Smooth muscle cell of the brain vasculature (primary cell): ENCODE results near the gene INAVA.
"Not testable (repeated sequence)": the region's sequence is repeated elsewhere in the genome, so short reads cannot be mapped to it uniquely, and the experiment has no call there.

Source experiments
- DNase-seq: peaks from one replicate; pipeline ENCODE4 v3.0.0-alpha.2; 2012; ENCODE audit warnings: low read depth, low spot score

Gene INAVA

DNA sequence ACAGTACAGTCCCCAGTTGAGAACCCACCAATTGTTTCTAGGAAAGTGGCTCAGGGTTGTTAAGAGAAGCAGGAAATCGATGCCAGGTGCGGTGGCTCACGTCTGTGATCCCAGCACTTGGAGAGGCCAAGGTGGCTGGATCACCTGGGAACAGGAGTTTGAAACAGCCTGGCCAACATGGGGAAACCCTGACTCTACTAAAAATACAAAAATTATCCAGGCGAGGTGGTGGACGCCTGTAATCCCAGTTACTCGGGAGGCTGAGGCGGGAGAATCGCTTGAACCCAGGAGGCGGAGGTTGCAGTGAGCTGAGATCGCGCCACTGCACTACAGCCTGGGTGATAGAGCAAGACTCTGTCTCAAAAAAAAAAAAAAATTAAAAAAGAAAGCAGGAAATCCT lies 67.5 kb downstream of the INAVA start:
- DNase-seq = not testable (repeated sequence)

DNA sequence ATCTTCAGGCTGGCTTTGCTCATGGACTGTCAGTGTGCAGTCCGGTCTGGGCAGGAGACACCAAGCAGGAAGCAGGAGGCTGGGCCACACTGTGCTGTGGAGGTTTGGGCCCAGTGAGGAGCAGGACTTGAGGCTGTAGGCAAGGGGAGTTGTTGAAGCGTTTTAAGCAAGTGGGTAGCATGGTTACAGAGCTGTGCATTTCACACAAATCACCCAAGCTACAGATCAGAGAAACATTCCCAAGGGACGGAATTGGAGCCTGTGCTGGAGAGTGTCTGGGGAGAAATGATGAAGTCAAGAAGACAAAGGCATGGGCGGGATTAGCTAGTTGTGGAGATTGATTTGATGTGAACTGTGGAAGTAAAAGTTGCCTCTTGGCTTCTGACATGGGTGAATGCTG lies 67.9 kb downstream of the INAVA start:
- no peak for DNase-seq

DNA sequence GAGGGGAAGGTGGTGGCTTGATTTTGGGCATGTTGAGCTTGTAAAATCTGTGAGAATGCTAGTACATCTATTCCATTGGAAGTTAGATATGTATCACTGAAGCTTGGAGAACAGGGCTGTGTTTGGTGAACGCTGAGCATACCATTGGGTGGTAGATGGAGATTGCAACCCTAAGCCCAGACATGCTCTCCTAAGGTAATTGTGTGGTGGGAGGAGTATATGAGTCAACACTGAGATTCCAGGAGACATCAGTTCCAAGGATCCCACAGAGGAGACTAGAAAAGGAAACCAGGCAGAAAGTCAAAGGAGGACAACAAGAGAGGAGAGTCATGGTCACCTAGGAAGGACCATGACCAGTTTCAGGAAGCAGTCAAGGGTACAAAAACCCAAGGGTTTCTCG lies 68.4 kb downstream of the INAVA start:
- no peak for DNase-seq

DNA sequence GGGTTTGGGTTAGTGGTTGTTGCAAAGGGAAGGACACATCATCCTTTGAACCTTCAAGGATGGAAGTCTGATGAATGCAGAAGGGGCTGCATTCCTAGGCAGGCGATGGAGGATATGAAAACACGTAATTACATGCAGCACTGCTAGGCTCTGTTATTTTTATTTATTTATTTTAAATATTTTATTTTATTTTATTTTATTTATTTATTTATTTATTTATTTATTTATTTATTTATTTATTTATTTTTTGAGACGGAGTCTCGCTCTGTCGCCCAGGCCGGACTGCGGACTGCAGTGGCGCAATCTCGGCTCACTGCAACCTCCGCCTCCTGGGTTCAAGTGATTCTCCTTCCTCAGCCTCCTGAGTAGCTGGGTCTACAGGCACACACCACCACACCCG lies 69.2 kb downstream of the INAVA start:
- DNase-seq = not testable (repeated sequence)
